Gastrocnemius medialis (tissue), 4 donors: Measurements from ENCODE around the gene TMEM169.

Source experiments
- POLR2A ChIP-seq, 2 donors: fragments of 450-650 bp; IDR thresholded peaks; one replicate each; pipeline ENCODE4 v1.6.1; 2017; ENCODE audit warnings: antibody characterized with exemption in 2 of 2, mild to moderate bottlenecking in 2 of 2, moderate library complexity in 2 of 2
- TF ChIP-seq, protein P1 (sequence below), 5 experiments: fragments of 450-650 bp in 3 of 5; fragments of 200-600 bp in 2 of 5; sonication (generic) in 2 of 5; IDR thresholded peaks in 4 of 5; conservative IDR thresholded peaks in 1 of 5; 1 replicate in 4 of 5; 2 replicates in 1 of 5; pipeline ENCODE4 v1.5.1; 2016 to 2019; ENCODE audit warnings: antibody characterized with exemption in 5 of 5, mild to moderate bottlenecking in 3 of 5, moderate library complexity in 3 of 5

DNA sequence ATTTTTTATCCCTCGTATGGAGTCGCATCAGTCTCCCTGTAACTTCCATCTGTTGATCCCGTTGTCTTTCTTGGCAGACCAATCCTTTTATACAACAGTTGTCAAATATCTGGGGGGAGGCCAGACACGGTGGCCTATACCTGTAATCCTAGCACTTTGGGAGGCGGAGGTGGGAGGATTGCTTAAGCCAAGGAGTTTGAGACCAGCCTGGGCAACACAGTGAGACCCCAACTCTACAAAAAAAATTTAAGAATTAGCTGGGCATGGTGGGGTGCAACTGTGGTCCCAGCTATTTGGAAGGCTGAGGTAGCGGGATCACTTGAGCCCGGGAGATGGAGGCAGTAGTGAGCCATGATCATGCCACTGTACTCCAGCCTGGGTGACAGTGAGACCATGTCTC lies 29.4 kb downstream of the TMEM169 start:
- TF ChIP-seq, protein P1, sequence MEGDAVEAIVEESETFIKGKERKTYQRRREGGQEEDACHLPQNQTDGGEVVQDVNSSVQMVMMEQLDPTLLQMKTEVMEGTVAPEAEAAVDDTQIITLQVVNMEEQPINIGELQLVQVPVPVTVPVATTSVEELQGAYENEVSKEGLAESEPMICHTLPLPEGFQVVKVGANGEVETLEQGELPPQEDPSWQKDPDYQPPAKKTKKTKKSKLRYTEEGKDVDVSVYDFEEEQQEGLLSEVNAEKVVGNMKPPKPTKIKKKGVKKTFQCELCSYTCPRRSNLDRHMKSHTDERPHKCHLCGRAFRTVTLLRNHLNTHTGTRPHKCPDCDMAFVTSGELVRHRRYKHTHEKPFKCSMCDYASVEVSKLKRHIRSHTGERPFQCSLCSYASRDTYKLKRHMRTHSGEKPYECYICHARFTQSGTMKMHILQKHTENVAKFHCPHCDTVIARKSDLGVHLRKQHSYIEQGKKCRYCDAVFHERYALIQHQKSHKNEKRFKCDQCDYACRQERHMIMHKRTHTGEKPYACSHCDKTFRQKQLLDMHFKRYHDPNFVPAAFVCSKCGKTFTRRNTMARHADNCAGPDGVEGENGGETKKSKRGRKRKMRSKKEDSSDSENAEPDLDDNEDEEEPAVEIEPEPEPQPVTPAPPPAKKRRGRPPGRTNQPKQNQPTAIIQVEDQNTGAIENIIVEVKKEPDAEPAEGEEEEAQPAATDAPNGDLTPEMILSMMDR (IDR thresholded peaks at IDR 0.05 in 4 of 5, conservative IDR thresholded peaks at IDR 0.05 in 1 of 5) = no peak
- no peak for TF ChIP-seq POLR2A (IDR thresholded peaks at IDR 0.05)
